Esophagus (tissue), 2 donors: Measurements from ENCODE around the gene SPG7. TPM values are rescaled to one million over a fixed set of nuclear protein-coding genes. Genes with fewer than 3 reads are reported as not detected.

Experiments used
- H3K27ac ChIP-seq, 2 donors: one replicate each; pipeline ENCODE4 v1.5.1; 2013; ENCODE audit warnings: low read depth in 2 of 2, mild to moderate bottlenecking in 2 of 2, inconsistent platforms in 1 of 2, low read length in 1 of 2, moderate library complexity in 1 of 2
- H3K27me3 ChIP-seq, 2 donors: one replicate each; pipeline ENCODE4 v1.6.1; 2013; ENCODE audit warnings: low read length in 2 of 2, control low read depth in 1 of 2, mild to moderate bottlenecking in 1 of 2; ENCODE audit not compliant: insufficient read depth in 2 of 2, control insufficient read depth in 1 of 2
- H3K36me3 ChIP-seq, 2 donors: one replicate each; pipeline ENCODE4 v1.6.1; 2013; ENCODE audit warnings: low read length in 1 of 2; ENCODE audit not compliant: control insufficient read depth in 2 of 2, insufficient read depth in 2 of 2
- H3K4me1 ChIP-seq, 2 donors: one replicate each; pipeline ENCODE4 v1.6.1; 2013; ENCODE audit warnings: low read length in 1 of 2; ENCODE audit not compliant: control insufficient read depth in 2 of 2, insufficient read depth in 2 of 2
- H3K4me3 ChIP-seq, 2 donors: one replicate each; pipeline ENCODE4 v1.5.1; 2013; ENCODE audit warnings: low read length in 2 of 2, mild to moderate bottlenecking in 2 of 2, low read depth in 1 of 2, moderate library complexity in 1 of 2
- H3K9me3 ChIP-seq, 2 donors: one replicate each; pipeline ENCODE4 v1.6.1; 2013; ENCODE audit warnings: mild to moderate bottlenecking in 2 of 2, low read depth in 1 of 2, low read length in 1 of 2, moderate library complexity in 1 of 2; ENCODE audit not compliant: control insufficient read depth in 2 of 2, insufficient read depth in 1 of 2
- WGBS, 2 donors: extraction: QIAGEN DNeasy Blood & Tissue Kit; methylation state at CpG; one replicate each; pipeline ENCODE4 v1.1.7; 2013; 5-methylcytosine and 5-hydroxymethylcytosine counted together
- polyA plus RNA-seq, 2 donors: library from polyadenylated mRNA; stranded (reverse); fragments of 200-250 nt; gene quantifications; one replicate each; pipeline ENCODE4 v1.2.3, GENCODE V29; 2013
- donor health status: healthy with polysubstance abuse.
- donor health status: Bipolar disorder and iron deficiency.

The SPG7 gene
- polyA plus RNA-seq, 2 donors = 41.9 to 89.3 TPM

DNA sequence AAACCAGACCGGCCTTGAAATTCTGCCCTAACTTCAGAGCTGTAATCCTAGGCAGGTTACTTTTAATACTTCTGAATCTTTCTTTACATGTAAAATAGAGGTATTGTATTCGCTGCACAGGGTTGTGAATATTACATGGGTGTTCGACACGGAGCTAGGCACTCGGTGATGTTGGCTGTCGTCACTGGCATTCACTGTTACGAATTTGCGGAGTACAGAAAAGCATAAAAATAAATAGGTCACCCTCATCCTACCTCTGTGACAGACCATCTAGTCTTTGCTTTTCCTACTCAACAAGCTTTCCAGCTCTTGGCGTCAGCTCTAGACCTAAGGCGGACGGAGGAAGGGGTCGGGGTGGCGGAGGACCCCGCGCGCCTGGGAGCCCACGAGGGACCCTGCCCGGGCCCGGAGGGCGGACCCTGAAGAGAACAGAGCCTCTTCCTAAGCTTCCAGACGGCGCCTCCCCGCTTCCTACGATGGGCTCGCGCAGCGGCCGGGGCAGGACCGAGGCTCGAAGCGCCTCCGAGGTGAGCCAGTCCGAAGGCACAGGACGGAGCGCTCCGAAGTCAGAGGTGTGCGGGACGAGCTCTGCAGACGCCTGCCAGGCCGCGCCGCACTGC, 879 bp upstream of the SPG7 start:
- H3K4me1 ChIP-seq = peaks cover 5 to 13% of the 10 kb centered on the region in 2 donors

GRCh38 chr16:89510526-89510925, 2.3 kb downstream of the SPG7 start:
- Histone ChIP-seq H3K36me3 (peaks cover 11 to 16% of the 10 kb centered on the region in 2 donors), H3K27ac (no peak overlapping the region), H3K27me3 (no peaks in the 10 kb centered on the region), H3K4me1 (peaks cover 2 to 9% of the 10 kb centered on the region in 2 donors), H3K9me3 (no peaks in the 10 kb centered on the region), H3K4me3 (no peak overlapping the region)
- 88 to 90% methylated on average over 9 of the region's 9 CpGs for WGBS, 2 donors

More for the DNA sequence above, 879 bp upstream of the SPG7 start:
- H3K4me3 ChIP-seq = peak overlapping the region; percentile 88 to 93
- WGBS, 2 donors = 11 to 12% methylated on average over 35 to 42 of the region's 42 CpGs
- H3K36me3 ChIP-seq = peaks cover 5 to 7% of the 10 kb centered on the region in 2 donors
- no peaks in the 10 kb centered on the region for H3K9me3 ChIP-seq
- peak overlapping the region; percentile 94 to 96 for H3K27ac ChIP-seq
- no peaks in the 10 kb centered on the region for H3K27me3 ChIP-seq

GRCh38 chr16:89511374-89511773, 3.2 kb downstream of the SPG7 start:
- no peaks in the 10 kb centered on the region for H3K27me3 ChIP-seq
- 81 to 85% methylated on average over 8 of the region's 8 CpGs for whole genome bisulfite sequencing, 2 donors

DNA sequence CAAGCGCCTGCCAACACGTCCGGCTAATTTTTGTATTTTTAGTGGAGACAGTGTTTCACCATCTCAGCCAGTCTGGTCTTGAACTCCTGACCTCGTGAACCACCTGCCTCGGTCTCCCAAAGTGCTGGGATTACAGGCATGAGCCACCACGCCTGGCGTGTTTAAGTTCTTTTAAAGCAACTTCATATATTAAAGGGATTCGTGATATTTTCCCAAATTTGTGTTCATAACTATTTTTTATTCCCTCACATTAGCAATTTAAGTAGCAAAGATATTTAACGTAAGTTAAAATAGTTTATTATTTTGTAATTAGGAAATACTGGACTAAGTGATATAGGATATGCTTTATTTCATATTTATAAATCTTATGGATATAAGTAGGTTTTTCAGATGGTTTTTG, 4.2 kb downstream of the SPG7 start:
- no peaks in the 10 kb centered on the region for H3K9me3 ChIP-seq
- WGBS, 2 donors = 94 to 95% methylated on average over 9 of the region's 9 CpGs
- no peak overlapping the region for H3K27ac ChIP-seq
- no peaks in the 10 kb centered on the region for H3K27me3 ChIP-seq
- H3K4me1 ChIP-seq = peaks cover 0 to 2% of the 10 kb centered on the region in 2 donors
- peaks cover 11 to 28% of the 10 kb centered on the region in 2 donors for H3K36me3 ChIP-seq
- H3K4me3 ChIP-seq = no peak overlapping the region

More at GRCh38 chr16:89511374-89511773, 3.2 kb downstream of the SPG7 start:
- no peak overlapping the region for H3K4me3 ChIP-seq
- H3K27ac ChIP-seq = no peak overlapping the region
- H3K4me1 ChIP-seq = peaks cover 2 to 4% of the 10 kb centered on the region in 2 donors
- H3K36me3 ChIP-seq = peaks cover 11 to 22% of the 10 kb centered on the region in 2 donors
- H3K9me3 ChIP-seq = no peaks in the 10 kb centered on the region

DNA sequence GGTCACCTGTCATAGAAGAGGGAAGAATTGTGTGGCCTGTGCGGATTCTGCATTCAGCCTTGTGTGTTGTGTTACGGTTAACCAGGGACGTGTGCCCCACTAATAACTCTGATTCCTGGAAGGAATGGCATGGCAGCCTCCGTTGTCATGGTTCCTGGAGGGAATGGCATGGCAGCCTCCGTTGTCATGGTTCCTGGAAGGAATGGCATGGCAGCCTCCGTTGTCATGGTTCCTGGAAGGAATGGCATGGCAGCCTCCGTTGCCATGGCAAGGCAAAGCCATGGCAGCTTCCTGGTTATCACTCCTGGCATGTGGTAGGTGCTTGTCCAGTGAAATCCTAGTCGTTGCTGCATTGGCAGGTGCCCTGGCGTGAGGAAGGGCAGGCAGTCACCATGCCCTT, 8.9 kb downstream of the SPG7 start:
- Histone ChIP-seq H3K4me3 (no peak overlapping the region), H3K27me3 (no peaks in the 10 kb centered on the region), H3K4me1 (no peaks in the 10 kb centered on the region), H3K27ac (no peak overlapping the region), H3K36me3 (peaks cover 13 to 42% of the 10 kb centered on the region in 2 donors), H3K9me3 (peaks cover 0 to 3% of the 10 kb centered on the region in 2 donors)
- 79 to 83% methylated on average over 9 of the region's 9 CpGs for WGBS, 2 donors

DNA sequence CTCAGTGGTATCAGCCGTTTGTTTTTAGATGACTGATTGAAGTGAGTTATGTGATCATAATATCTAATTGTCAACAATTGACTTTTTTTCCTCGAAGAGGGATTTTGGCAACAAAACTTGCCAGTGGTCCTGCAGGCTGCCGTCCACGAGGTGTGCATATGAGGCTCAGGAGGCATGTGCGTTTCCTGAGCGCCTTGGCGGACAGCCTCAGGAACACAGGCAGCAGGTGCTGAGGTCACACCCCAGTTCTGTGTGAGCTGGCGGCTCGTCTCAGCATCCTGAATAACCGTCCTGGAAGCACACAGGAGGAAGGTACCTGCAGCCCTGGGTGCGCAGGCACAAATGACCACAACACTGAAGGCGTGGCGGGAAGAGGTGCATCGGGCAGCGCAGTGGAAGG, 11.7 kb downstream of the SPG7 start:
- Histone ChIP-seq H3K4me1 (no peaks in the 10 kb centered on the region), H3K27ac (no peak overlapping the region), H3K36me3 (peaks cover 20 to 49% of the 10 kb centered on the region in 2 donors), H3K9me3 (peaks cover 0 to 3% of the 10 kb centered on the region in 2 donors), H3K4me3 (no peak overlapping the region), H3K27me3 (no peaks in the 10 kb centered on the region)
- WGBS, 2 donors = 81 to 87% methylated on average over 15 of the region's 15 CpGs

DNA sequence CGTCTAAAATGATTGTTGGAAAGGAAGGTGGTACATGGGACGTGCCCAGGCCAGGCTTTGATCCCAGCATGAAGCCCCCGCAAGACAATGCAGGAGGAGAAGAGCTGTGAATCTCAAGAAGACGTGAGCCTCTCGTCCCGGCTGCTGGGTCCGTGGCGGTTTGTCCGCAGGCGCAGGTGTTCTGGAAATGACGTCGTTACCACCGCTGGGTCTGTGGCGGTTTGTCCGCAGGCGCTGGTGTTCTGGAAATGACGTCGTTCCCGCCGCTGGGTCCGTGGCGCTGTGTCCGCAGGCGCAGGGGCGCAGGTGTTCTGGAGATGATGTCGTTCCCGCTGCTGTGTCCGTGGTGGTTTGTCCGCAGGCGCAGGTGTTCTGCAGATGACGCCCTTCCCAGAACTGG, 14.1 kb downstream of the SPG7 start:
- H3K4me3 ChIP-seq = no peak overlapping the region
- H3K27me3 ChIP-seq = no peaks in the 10 kb centered on the region
- no peak overlapping the region for H3K27ac ChIP-seq
- no peaks in the 10 kb centered on the region for H3K4me1 ChIP-seq
- H3K36me3 ChIP-seq = peaks cover 32 to 51% of the 10 kb centered on the region in 2 donors
- H3K9me3 ChIP-seq = peaks cover 0 to 3% of the 10 kb centered on the region in 2 donors
- 93 to 94% methylated on average over 31 of the region's 31 CpGs for WGBS, 2 donors

DNA sequence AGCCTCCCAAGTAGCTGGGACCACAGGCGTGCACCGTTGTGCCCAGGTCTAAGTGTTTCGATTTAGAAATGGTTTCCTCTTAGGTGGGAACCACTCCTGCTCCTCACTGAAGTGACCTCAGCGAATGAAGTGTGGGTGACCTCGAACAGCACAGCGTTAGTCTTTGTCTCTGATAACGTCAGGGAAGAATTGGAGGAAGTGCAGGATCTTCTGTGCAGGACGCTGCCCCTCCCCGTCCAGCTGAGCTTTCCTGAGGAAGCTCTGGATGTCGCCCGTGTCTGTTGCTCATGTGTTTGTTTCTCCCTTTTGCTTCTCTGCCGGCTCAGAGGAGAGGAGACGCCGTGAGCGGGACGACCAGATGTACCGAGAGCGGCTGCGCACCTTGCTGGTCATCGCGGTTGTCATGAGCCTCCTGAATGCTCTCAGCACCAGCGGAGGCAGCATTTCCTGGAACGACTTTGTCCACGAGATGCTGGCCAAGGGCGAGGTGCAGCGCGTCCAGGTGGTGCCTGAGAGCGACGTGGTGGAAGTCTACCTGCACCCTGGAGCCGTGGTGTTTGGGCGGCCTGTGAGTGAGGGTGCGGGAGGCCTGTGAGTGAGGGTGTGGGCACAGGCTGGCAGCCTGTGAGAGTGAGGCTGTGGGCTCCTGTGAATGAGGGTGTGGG, 15.6 kb downstream of the SPG7 start:
- Histone ChIP-seq H3K27ac (no peak overlapping the region), H3K27me3 (no peaks in the 10 kb centered on the region), H3K4me3 (no peak overlapping the region), H3K36me3 (peaks cover 28 to 46% of the 10 kb centered on the region in 2 donors), H3K4me1 (no peaks in the 10 kb centered on the region), H3K9me3 (peaks cover 0 to 3% of the 10 kb centered on the region in 2 donors)
- WGBS, 2 donors = 82 to 83% methylated on average over 32 of the region's 32 CpGs

DNA sequence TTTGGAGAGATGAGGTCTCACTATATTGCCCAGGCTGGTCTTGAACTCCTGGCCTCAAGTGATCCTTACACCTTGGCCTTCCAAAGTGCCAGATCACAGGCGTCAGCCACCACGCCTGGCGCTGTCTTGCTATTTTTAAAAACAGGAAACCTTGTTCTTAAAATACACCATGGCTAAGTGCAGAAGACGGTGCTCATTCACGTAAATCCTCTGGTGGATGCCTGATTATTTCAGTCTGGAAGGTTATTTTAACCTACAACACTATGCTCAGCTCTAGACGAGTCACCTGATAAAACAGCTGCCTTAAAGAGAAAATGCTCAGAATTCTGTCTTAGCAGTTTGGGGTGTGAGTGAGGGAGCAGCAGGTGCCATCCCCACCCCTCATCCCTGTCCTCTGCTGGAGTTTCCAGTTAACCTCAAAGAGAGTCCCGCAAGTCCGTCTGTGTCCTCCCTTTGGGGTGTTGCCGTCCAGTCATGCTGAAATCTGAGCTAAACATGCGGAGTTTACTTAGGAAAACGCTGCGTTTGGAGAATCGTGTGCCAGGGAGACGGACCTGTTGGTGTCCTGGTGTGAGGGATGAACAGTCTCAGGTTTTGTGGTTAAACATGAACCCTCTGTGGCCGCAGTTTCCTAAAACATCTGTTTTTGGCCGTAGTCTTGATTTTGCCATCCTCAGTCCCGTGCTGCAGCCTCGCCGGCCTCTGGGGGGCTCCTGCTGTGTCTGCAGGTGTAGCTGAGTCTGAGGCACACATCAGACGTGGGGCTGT, 17.1 kb downstream of the SPG7 start:
- Histone ChIP-seq H3K36me3 (peaks cover 28 to 46% of the 10 kb centered on the region in 2 donors), H3K27me3 (no peaks in the 10 kb centered on the region), H3K4me3 (no peak overlapping the region), H3K9me3 (no peaks in the 10 kb centered on the region), H3K4me1 (no peaks in the 10 kb centered on the region), H3K27ac (no peak overlapping the region)
- WGBS, 2 donors = 80 to 82% methylated on average over 20 of the region's 20 CpGs
